Panc1 (cell line): ENCODE data around the gene TAF6L. TPM values are rescaled to one million over a fixed set of nuclear protein-coding genes. Genes with fewer than 3 reads are reported as not detected.

Experiments
- ATAC-seq: fragments of 200-7000 bp; cut with Tn5 transposase; 2 replicates; pipeline ENCODE4 v1.9.1; 2020; ENCODE audit warnings: mild to moderate bottlenecking, moderate library complexity
- BruUV-seq: library from RNA; stranded (reverse); fragments of 400-500 nt; replicated peaks from 2 replicates; lab custom pipeline; 2021; lab: Mats Ljungman, UMichigan
- CTCF ChIA-PET: fragments of 300-600 bp; sonication (Branson Sonifier 250); formaldehyde crosslinking; loops from one replicate; lab custom pipeline; 2022; ENCODE audit warnings: antibody characterized with exemption; lab: Charles Lee
- POLR2A ChIA-PET: fragments of 300-600 bp; sonication (Branson Sonifier 250); formaldehyde crosslinking; loops from one replicate; lab custom pipeline; 2022; ENCODE audit warnings: antibody characterized with exemption; lab: Charles Lee
- DNase-seq: peaks from one replicate; pipeline ENCODE4 v3.0.0-alpha.2; 2010; ENCODE audit warnings: low read depth, low spot score
- H3K27ac ChIP-seq: 2 replicates; pipeline ENCODE4 v1.5.1; 2011; ENCODE audit warnings: mild to moderate bottlenecking, low read length, inconsistent platforms
- H3K27me3 ChIP-seq: fragments of 200-500 bp; sonication (Bioruptor generic); 2 replicates; pipeline ENCODE4 v1.6.0; 2014; ENCODE audit warnings: low read length, inconsistent platforms; ENCODE audit not compliant: control insufficient read depth, insufficient read depth
- H3K36me3 ChIP-seq: fragments of 200-500 bp; sonication (Bioruptor generic); 2 replicates; pipeline ENCODE4 v1.5.1; 2014; ENCODE audit warnings: inconsistent platforms, mild to moderate bottlenecking, low read length, moderate library complexity; ENCODE audit not compliant: control insufficient read depth, insufficient read depth
- H3K4me1 ChIP-seq: 2 replicates; pipeline ENCODE4 v1.5.1; 2011; ENCODE audit warnings: inconsistent platforms, mild to moderate bottlenecking, low read length, moderate library complexity; ENCODE audit not compliant: control insufficient read depth, insufficient read depth
- H3K4me3 ChIP-seq, 2 experiments: 2 replicates each; pipeline ENCODE4 v1.5.1; 2011 to 2012; ENCODE audit warnings: low read depth in 2 of 2, low read length in 2 of 2, mild to moderate bottlenecking in 2 of 2, inconsistent platforms in 1 of 2, moderate library complexity in 1 of 2
- H3K9me3 ChIP-seq: fragments of 200-500 bp; sonication (Bioruptor generic); 2 replicates; pipeline ENCODE4 v1.5.1; 2014; ENCODE audit warnings: low read depth, mild to moderate bottlenecking, inconsistent platforms, low read length, moderate library complexity; ENCODE audit not compliant: control insufficient read depth, insufficient read depth
- CTCF ChIP-seq: fragments of 450-650 bp; IDR thresholded peaks from 2 replicates; pipeline ENCODE4 v1.5.1; 2017; ENCODE audit warnings: mild to moderate bottlenecking
- POLR2AphosphoS5 ChIP-seq: IDR thresholded peaks from 2 replicates; pipeline ENCODE4 v1.6.1; 2012; ENCODE audit warnings: mild to moderate bottlenecking, low read depth, low read length, moderate library complexity
- SIN3A ChIP-seq: IDR thresholded peaks from 2 replicates; pipeline ENCODE4 v1.6.1; 2012; ENCODE audit warnings: low read depth, mild to moderate bottlenecking, low read length, moderate library complexity, borderline replicate concordance; ENCODE audit not compliant: insufficient read depth
- TCF7L2 ChIP-seq: IDR thresholded peaks from 2 replicates; pipeline ENCODE4 v1.6.1; 2011; ENCODE audit warnings: mild to moderate bottlenecking, low read depth, low read length, inconsistent platforms
- in situ Hi-C: cut with HindIII; loops from 2 replicates; pipeline ENCODE4 v1.10.0; 2016; ENCODE audit warnings: low sequenced_read_pairs, low pct_unique_long_range_greater_than_20kb
- intact Hi-C: fragments of 100-400 bp; cut with micrococcal nuclease; formaldehyde crosslinking; loops from one replicate; pipeline ENCODE4 v1.10.0; 2022; ENCODE audit not compliant: unreplicated experiment
- total RNA-seq: library from RNA; stranded (reverse); gene quantifications from one replicate; pipeline ENCODE4 v1.2.1, GENCODE V29; 2021; ENCODE audit not compliant: unreplicated experiment
- TF ChIP-seq, protein P1 (sequence below), 2 experiments: IDR thresholded peaks; 2 replicates each; pipeline ENCODE4 v1.6.1; 2011 to 2012; ENCODE audit warnings: low read depth in 2 of 2, control low read depth in 1 of 2, low read length in 1 of 2, mild to moderate bottlenecking in 1 of 2, moderate library complexity in 1 of 2; ENCODE audit not compliant: insufficient read depth in 1 of 2

TAF6L gene
- total RNA-seq, 1 experiment from 2014 or later = 32.6 TPM

- in situ Hi-C loops = no loop called here
- H3K9me3 ChIP-seq = no peaks in the 10 kb centered on the region
- intact Hi-C loops = no loop called here
- H3K4me3 ChIP-seq = peak overlapping the region; percentile 68 to 100
- peak overlapping the region; percentile 92 for H3K27ac ChIP-seq
- H3K27me3 ChIP-seq = no peaks in the 10 kb centered on the region
- TF ChIP-seq CTCF (no peak), SIN3A (no peak), TCF7L2 (no peak), POLR2AphosphoS5 (no peak)
- TF ChIP-seq, protein P1, sequence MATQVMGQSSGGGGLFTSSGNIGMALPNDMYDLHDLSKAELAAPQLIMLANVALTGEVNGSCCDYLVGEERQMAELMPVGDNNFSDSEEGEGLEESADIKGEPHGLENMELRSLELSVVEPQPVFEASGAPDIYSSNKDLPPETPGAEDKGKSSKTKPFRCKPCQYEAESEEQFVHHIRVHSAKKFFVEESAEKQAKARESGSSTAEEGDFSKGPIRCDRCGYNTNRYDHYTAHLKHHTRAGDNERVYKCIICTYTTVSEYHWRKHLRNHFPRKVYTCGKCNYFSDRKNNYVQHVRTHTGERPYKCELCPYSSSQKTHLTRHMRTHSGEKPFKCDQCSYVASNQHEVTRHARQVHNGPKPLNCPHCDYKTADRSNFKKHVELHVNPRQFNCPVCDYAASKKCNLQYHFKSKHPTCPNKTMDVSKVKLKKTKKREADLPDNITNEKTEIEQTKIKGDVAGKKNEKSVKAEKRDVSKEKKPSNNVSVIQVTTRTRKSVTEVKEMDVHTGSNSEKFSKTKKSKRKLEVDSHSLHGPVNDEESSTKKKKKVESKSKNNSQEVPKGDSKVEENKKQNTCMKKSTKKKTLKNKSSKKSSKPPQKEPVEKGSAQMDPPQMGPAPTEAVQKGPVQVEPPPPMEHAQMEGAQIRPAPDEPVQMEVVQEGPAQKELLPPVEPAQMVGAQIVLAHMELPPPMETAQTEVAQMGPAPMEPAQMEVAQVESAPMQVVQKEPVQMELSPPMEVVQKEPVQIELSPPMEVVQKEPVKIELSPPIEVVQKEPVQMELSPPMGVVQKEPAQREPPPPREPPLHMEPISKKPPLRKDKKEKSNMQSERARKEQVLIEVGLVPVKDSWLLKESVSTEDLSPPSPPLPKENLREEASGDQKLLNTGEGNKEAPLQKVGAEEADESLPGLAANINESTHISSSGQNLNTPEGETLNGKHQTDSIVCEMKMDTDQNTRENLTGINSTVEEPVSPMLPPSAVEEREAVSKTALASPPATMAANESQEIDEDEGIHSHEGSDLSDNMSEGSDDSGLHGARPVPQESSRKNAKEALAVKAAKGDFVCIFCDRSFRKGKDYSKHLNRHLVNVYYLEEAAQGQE (IDR thresholded peaks at IDR 0.05; ENCODE audit: insufficient read depth in 1 of 2, low read depth in 2 of 2, low read length in 1 of 2) = no peak
- peaks cover 38% of the 10 kb centered on the region for H3K36me3 ChIP-seq
- ChIA-PET POLR2A (interaction anchor here (1.1 to 2.4 kb wide), 2 partner anchors 27 to 61 kb away, joined by 7 read pairs; partner anchors contain the start of genes C11orf98, CSKMT and ZBTB3), CTCF (no interaction called here)
- BruUV-seq = no TSS peak
- DNase-seq = no peak
- peaks cover 9% of the 10 kb centered on the region for H3K4me1 ChIP-seq
- ATAC-seq = no peak
Measured at GRCh38 chr11:62726156-62726914, 44.9 kb upstream of the TAF6L start.

- no TSS peak for BruUV-seq
- ATAC-seq (peak; percentile 12), DNase-seq (no peak)
- POLR2A ChIA-PET = interaction anchor here (0.6 to 2.4 kb wide), 3 partner anchors 27 to 114 kb away, joined by 3 to 7 read pairs (median 7); partner anchors contain the start of genes C11orf98, CSKMT and ZBTB3
- peaks cover 33% of the 10 kb centered on the region for H3K36me3 ChIP-seq
- intact Hi-C loops = no loop called here
- no peaks in the 10 kb centered on the region for H3K9me3 ChIP-seq
- H3K27ac ChIP-seq = peak overlapping the region; percentile 92; the same call in 1 of the 2 replicates
- CTCF ChIA-PET = interaction anchor here (0.6 to 0.9 kb wide), 2 partner anchors 29 to 44 kb away, joined by 3 to 4 read pairs; partner anchors contain the start of gene TAF6L
- H3K4me3 ChIP-seq = peak overlapping the region; percentile 68 to 100
- no peak for TF ChIP-seq POLR2AphosphoS5
- TF ChIP-seq SIN3A = no peak
- TF ChIP-seq, protein P1 (IDR thresholded peaks at IDR 0.05; ENCODE audit: insufficient read depth in 1 of 2, low read depth in 2 of 2, low read length in 1 of 2) = no peak
- TF ChIP-seq TCF7L2 = no peak
- TF ChIP-seq CTCF = no peak
- peaks cover 9% of the 10 kb centered on the region for H3K4me1 ChIP-seq
- in situ Hi-C loops = no loop called here
- H3K27me3 ChIP-seq = no peaks in the 10 kb centered on the region
Measured at GRCh38 chr11:62726915-62727164, 44.4 kb upstream of the TAF6L start.
